Measurements from ENCODE around the gene GKAP1. TPM values are rescaled to one million over a fixed set of nuclear protein-coding genes. Genes with fewer than 3 reads are reported as not detected.

The GKAP1 gene
- total and polyA plus RNA-seq, 2 experiments from 2014 or later, result 4.0 to 16.7 TPM

GRCh38 chr9:83722726-83723495 lies 94.7 kb downstream of the GKAP1 start (continued):
- TF ChIP-seq ZNF462 (CRISPR knock-in tag; IDR thresholded peaks at IDR 0.05) (no peak), POLR2AphosphoS5 (IDR thresholded peaks at IDR 0.05; ENCODE audit: low read depth) (no peak), JUNB (IDR thresholded peaks at IDR 0.05; ENCODE audit: unreplicated experiment) (no peak)

- Histone ChIP-seq H3K27me3 (ENCODE audit: insufficient read depth) (no peaks in the 10 kb centered on the region), H3K36me3 (ENCODE audit: insufficient read depth) (no peaks in the 10 kb centered on the region), H3K27ac (ENCODE audit: low read depth) (no peak overlapping the region), H3K9me2 (ENCODE audit: insufficient read depth) (peaks cover 9% of the 10 kb centered on the region; the same call in 1 of the 2 replicates), H3K4me3 (no peak overlapping the region), H3F3A (replicated peaks; ENCODE audit: low read depth) (no peaks in the 10 kb centered on the region), H3K4me2 (no peak overlapping the region), H3K79me2 (replicated peaks; ENCODE audit: insufficient read depth) (no peaks in the 10 kb centered on the region), H4K20me1 (replicated peaks; ENCODE audit: insufficient read depth) (no peaks in the 10 kb centered on the region), H3K4me1 (ENCODE audit: insufficient read depth) (no peaks in the 10 kb centered on the region), H2AFZ (no peak overlapping the region)
- Mint-ChIP-seq H3K4me3 (no peak overlapping the region), H3K36me3 (ENCODE audit: low read depth) (0 out of 3 replicates have a peak, but pooled peaks cover 2% of the 10 kb centered on the region), H3K9me3 (peaks cover 23% of the 10 kb centered on the region), H3K27me3 (ENCODE audit: insufficient read depth, low read depth, poor library complexity) (peaks cover 2% of the 10 kb centered on the region), H3K27ac (no peak overlapping the region), H3K4me1 (no peaks in the 10 kb centered on the region)
- DNase-seq (ENCODE audit: low spot score) (no peak), ATAC-seq (no peak)
- TF ChIP-seq POLR2AphosphoS5 (IDR thresholded peaks at IDR 0.05; ENCODE audit: low read depth) (no peak), ETS1 (IDR thresholded peaks at IDR 0.05) (no peak), CTCF (conservative IDR thresholded peaks at IDR 0.05; ENCODE audit: low read depth in 2 of 2) (no peak), REST (IDR thresholded peaks at IDR 0.05; ENCODE audit: unreplicated experiment) (no peak), EZH2phosphoT487 (IDR thresholded peaks at IDR 0.05; ENCODE audit: unreplicated experiment) (no peak)
Measured at GRCh38 chr9:83721509-83721908, 96.1 kb downstream of the GKAP1 start.
